Tibial nerve (tissue), 4 donors: Measurements from ENCODE around the gene TGIF1.

Source experiments
- EP300 ChIP-seq, 2 donors: sonication (generic); formaldehyde crosslinking; IDR thresholded peaks; one replicate each; pipeline ENCODE4 v1.6.1; 2017; ENCODE audit warnings: antibody characterized with exemption in 2 of 2, mild to moderate bottlenecking in 1 of 2
- POLR2A ChIP-seq, 2 donors: fragments of 450-650 bp; IDR thresholded peaks; one replicate each; pipeline ENCODE4 v1.6.1; 2017; ENCODE audit warnings: antibody characterized with exemption in 2 of 2, mild to moderate bottlenecking in 2 of 2, moderate library complexity in 2 of 2
- TF ChIP-seq, protein P1 (sequence below), 5 experiments: fragments of 200-600 bp in 3 of 5; fragments of 450-650 bp in 2 of 5; sonication (generic) in 3 of 5; IDR thresholded peaks; one replicate each; pipeline ENCODE4 v1.5.1; 2016 to 2019; ENCODE audit warnings: antibody characterized with exemption in 5 of 5, mild to moderate bottlenecking in 3 of 5, moderate library complexity in 2 of 5

DNA sequence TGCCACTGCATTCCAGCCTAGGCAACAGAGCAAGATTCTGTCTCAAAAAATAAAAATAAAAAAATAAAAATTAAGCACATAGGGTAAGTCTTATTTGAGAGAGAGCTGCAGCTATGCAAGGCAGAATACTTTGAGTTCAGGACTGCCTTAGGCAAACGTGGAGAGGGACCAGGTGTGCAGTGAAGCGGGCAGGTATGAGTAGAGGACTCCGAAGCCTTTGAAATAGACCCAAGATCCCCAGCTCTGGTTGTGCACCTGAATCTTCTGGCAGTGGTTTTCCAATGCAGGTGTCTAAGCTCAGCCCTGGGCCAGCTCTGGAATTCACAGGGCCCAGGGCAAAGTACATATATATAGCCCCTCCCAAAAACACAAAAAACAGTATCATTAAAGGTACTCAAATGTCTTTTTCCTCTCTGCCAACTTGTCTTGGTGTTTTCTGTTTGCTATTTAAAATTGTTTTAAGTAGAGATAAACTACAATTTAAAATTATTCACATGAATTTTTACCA lies 21.2 kb downstream of the TGIF1 start:
- TF ChIP-seq EP300 (IDR thresholded peaks at IDR 0.05) (no peak), POLR2A (IDR thresholded peaks at IDR 0.05) (no peak)
- TF ChIP-seq, protein P1, sequence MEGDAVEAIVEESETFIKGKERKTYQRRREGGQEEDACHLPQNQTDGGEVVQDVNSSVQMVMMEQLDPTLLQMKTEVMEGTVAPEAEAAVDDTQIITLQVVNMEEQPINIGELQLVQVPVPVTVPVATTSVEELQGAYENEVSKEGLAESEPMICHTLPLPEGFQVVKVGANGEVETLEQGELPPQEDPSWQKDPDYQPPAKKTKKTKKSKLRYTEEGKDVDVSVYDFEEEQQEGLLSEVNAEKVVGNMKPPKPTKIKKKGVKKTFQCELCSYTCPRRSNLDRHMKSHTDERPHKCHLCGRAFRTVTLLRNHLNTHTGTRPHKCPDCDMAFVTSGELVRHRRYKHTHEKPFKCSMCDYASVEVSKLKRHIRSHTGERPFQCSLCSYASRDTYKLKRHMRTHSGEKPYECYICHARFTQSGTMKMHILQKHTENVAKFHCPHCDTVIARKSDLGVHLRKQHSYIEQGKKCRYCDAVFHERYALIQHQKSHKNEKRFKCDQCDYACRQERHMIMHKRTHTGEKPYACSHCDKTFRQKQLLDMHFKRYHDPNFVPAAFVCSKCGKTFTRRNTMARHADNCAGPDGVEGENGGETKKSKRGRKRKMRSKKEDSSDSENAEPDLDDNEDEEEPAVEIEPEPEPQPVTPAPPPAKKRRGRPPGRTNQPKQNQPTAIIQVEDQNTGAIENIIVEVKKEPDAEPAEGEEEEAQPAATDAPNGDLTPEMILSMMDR (IDR thresholded peaks at IDR 0.05): no peak
